ENCODE data around the gene KRTAP2-3.
"Not testable (repeated sequence)": the region's sequence is repeated elsewhere in the genome, so short reads cannot be mapped to it uniquely, and the experiment has no call there.

The KRTAP2-3 gene

GRCh38 chr17:41067281-41067680 lies 7.4 kb upstream of the KRTAP2-3 start:
- no peak for DNase-seq (ENCODE audit: low spot score)

- no peak for DNase-seq (ENCODE audit: low spot score)
Measured at GRCh38 chr17:41065829-41066624, 6.1 kb upstream of the KRTAP2-3 start, which contains the start of gene KRTAP2-4. Gene KRTAP2-4 (minus strand): TSS chr17:41065879. CDS start chr17:41065845, 34 bp downstream.

- not testable (repeated sequence) for DNase-seq (ENCODE audit: low spot score)
Measured at GRCh38 chr17:41065016-41065689, 5.2 kb upstream of the KRTAP2-3 start.

GRCh38 chr17:41064301-41064700 lies 4.4 kb upstream of the KRTAP2-3 start:
- DNase-seq (ENCODE audit: low spot score), result no peak

GRCh38 chr17:41063449-41063848 lies 3.5 kb upstream of the KRTAP2-3 start:
- no peak for DNase-seq (ENCODE audit: low spot score)

GRCh38 chr17:41061964-41062363 lies 2.0 kb upstream of the KRTAP2-3 start:
- DNase-seq (ENCODE audit: low spot score), result no peak

GRCh38 chr17:41059276-41060051 lies 450 bp downstream of the KRTAP2-3 start:
- not testable (repeated sequence) for DNase-seq (ENCODE audit: low spot score)

- DNase-seq (ENCODE audit: low spot score), result no peak
Measured at GRCh38 chr17:41058741-41059140, 1.2 kb downstream of the KRTAP2-3 start.

- no peak for DNase-seq (ENCODE audit: low spot score)
Measured at GRCh38 chr17:41057547-41057946, 2.4 kb downstream of the KRTAP2-3 start.

- not testable (repeated sequence) for DNase-seq (ENCODE audit: low spot score)
Measured at GRCh38 chr17:41055130-41055529, 4.8 kb downstream of the KRTAP2-3 start, which contains the start of gene KRTAP2-2. Gene KRTAP2-2 (minus strand): TSS chr17:41055230. CDS start chr17:41055211, 19 bp downstream.

GRCh38 chr17:41054556-41054955 lies 5.4 kb downstream of the KRTAP2-3 start:
- not testable (repeated sequence) for DNase-seq (ENCODE audit: low spot score)

GRCh38 chr17:41054025-41054424 lies 5.9 kb downstream of the KRTAP2-3 start:
- no peak for DNase-seq (ENCODE audit: low spot score)

GRCh38 chr17:41052566-41052965 lies 7.3 kb downstream of the KRTAP2-3 start:
- no peak for DNase-seq (ENCODE audit: low spot score)

GRCh38 chr17:41049110-41049509 lies 10.8 kb downstream of the KRTAP2-3 start:
- DNase-seq (ENCODE audit: low spot score), result no peak

GRCh38 chr17:41048441-41048840 lies 11.5 kb downstream of the KRTAP2-3 start:
- DNase-seq (ENCODE audit: low spot score), result no peak

GRCh38 chr17:41046735-41047465 lies 13.0 kb downstream of the KRTAP2-3 start, which contains the start of gene KRTAP2-1:
Gene KRTAP2-1 (minus strand): TSS chr17:41047316. CDS start chr17:41047267, 49 bp downstream.
- not testable (repeated sequence) for DNase-seq (ENCODE audit: low spot score)

GRCh38 chr17:41042953-41043352 lies 17.0 kb downstream of the KRTAP2-3 start:
- no peak for DNase-seq (ENCODE audit: low spot score)

- peak; percentile 0 for DNase-seq (ENCODE audit: low spot score)
Measured at GRCh38 chr17:41040783-41041571, 18.9 kb downstream of the KRTAP2-3 start, which contains the start of gene KRTAP1-1. Gene KRTAP1-1 (minus strand): TSS chr17:41041450. CDS start chr17:41041397, 53 bp downstream.

- DNase-seq (ENCODE audit: low spot score), result no peak
Measured at GRCh38 chr17:41037853-41038350, 22.0 kb downstream of the KRTAP2-3 start.

GRCh38 chr17:41034346-41034935 lies 25.5 kb downstream of the KRTAP2-3 start, which contains the start of gene KRTAP1-3:
Gene KRTAP1-3 (minus strand): TSS chr17:41034874. CDS start chr17:41034821, 53 bp downstream.
- not testable (repeated sequence) for DNase-seq (ENCODE audit: low spot score)
